Nucleus accumbens (tissue), 56 donors: ENCODE results near the gene G6PC3.

ENCODE experiments used
- DNase-seq, 56 donors: peaks; one replicate each; lab custom pipeline; 2025; lab: John Stamatoyannopoulos, UW

Gene G6PC3

DNA sequence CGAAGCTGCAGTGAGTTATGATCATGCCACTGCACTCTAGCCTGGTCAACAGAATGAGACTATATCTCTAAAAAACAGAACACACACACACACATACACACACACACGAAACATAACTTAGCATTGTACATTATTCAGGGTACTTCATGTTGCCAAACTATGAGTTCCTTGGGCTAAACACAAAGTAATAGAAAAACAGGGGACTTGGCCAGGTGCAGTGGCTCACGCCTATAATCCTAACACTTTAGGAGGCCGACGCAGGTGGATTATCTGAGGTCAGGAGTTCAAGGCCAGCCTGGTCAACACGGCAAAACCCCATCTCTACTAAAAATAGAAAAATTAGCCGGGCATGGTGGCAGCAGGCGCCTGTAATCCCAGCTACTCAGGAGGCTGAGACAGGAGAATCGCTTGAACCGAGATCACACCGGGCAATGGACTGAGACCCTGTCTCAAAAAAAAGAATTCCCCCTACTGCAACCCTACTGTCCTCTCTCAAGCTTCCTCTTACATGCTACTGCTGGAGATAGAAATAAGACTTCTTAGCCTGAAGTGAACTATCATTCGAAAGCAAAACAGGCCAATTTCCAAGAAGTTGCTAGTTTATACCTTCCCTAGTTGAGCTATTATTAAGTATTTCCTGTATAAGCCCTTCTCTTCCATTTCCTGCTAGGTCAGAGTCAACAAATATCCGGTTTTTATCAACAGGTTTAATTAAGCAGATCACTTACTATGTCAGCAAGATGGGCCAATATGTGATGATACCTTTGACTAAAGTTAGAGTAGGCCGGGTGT, 11.2 kb upstream of the G6PC3 start:
- no peak for DNase-seq

DNA sequence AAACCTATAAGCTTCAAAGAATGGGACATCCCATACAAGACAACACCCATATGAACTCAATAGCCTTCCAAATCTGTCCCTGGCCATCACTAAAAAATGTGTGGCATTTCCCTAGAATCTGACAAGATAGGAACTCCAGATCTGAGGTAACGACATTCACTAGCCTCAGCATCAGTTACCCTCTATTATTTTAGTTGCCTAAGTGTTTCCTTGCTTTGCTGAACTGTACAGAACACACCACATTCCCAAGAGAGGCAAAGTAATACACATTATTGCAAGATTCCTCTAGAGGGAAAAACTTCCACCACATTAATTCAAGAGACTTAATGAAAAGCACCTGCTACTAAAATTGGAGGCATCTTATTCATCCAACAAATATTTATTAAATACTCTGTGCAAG, 9.1 kb upstream of the G6PC3 start:
- no peak for DNase-seq

DNA sequence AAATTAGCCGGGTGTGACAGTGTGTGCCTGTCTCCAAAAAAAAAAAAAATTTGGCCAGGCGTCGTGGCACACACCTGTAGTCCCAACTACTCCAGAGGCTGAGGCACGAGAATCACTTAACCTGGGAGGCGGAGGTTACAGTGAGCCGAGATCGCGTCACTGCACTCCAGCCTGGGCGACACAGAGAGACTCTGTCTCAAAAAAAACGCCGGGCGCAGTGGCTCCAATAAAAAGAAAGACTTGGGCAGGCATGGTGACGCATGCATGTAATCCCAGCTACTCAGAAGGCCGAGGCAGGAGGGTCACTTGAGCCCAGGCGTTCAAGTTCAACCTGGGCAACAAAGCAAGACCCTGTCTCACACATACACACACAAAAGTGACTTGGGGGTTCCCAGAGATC, 7.7 kb upstream of the G6PC3 start:
- DNase-seq: no peak

DNA sequence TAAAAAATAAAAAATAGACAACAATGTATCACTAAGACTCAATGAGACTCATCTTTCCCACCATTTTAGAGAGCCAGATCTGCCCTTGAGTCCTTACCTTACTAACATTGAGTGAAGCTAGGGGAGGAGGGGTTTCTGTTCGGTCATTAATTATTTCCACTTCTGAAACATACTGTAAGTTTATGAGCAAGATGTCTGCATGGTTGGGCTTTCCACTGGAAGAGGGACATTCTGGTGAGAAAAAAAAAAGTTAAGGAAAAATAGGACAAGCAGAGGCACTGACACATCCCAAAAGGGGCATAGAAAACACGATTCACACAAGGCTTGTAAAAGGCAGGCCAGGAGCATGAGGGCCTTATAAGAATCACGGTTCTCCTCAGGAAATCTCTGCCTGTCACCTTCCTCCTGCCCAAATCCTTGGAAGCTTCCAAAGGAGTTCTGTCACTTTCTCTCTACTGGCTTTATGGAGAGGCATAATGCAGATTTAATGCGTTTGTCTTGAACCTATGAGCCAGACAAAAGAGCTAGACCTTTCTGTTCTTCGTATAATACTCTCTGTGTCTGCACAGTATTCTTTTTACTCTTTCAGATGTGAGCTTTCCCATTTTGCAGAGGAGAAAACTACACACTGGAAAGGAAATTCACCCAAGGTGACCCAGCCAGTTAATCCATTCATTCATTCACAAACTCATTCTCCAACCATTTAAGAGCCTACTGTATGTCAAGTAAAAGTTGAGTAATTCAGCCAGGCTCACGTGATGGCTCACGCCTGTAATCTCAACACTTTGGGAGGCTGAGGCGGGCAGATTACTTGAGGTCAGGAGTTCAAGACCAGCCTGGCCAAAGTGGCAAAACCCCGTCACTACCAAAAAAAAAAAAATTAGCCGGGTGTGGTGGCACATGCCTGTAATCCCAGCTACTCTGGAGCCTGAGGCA, 6.6 kb upstream of the G6PC3 start:
- DNase-seq: no peak

DNA sequence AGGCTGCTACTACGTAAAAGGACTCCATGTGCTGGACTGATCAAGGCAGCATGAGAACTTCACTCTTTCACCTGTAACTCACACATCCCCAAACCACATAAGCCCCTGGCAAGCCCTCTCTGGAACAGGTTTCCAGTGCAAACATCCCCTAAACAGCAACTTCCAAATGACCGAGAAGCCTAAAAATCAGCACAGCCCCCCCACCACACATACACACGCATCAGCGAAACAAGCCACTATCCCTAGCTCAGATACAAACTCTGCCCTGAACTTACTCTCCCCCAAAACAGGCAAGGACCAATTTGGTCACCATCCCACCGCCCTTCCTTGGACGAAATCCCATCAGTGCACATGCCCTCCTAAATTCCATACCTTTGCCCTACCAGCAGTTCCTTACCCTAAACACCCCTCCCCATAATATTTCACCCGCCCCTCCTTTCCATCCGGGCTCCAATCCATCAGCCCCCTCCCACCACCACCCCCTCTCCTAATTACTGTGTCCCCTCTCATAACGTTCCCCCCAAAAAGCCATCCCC, 4.8 kb upstream of the G6PC3 start:
- DNase-seq: no peak

DNA sequence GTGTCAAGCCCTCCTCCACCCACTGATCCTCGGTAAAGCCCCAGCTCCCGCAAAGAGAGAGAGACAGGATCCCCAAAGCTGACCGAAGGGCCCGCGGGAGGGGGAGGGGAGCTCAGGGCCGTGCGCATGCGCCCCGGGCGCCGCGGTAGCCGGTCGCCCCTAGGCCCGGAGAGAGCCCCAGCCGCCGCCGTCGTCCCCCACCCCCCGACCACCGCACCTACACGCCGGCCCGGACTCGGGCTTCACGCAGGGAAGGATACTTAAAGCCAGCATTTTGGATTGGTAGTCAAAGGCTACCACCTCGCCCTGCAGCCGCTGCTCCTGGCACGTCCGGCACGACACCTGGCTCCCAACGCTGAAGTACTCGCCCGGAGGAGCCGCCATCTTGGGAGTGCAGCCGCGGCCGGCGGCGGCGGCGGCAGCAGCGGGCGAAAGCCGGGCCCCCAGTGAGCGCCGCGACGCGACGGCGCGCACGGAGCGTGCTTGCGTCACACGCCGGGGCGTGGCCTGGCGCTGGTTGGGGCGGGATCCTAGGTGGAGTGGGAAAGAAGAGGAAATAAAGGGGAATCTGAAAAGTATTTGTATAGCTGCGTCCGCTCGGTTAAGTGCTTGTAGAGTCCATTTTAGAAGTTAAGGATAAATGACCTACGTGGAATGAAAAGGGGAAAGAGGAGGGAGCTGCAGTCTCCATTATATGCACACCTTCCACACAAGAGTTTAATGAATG, 4.2 kb upstream of the G6PC3 start, which contains the start of gene LSM12:
LSM12 (minus strand) TSS at position 468 of the 727 bp plus-strand sequence; CDS start at position 384, 84 bp downstream.
- peak in 54 of 56 donors; percentile 23 to 91 (median 75) for DNase-seq

DNA sequence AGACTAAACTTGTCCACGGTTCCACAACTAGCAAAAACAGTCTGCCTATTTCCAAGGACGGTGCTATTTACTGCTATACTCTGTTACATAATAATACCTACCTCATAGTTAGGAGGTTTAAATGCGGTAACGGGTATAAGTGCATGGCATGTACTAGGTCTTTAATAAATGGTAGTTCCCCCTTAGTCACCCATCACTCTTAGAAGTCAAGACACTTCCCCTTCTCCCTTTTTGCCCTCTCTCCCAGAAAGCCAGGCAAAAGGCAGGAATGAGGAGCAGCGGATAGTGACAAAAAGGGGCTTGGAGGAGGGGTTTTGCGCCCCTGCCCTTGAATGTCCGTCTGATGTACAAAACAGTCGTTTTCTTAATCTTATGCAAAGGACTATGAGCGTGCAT, 3.0 kb upstream of the G6PC3 start:
- DNase-seq: no peak

DNA sequence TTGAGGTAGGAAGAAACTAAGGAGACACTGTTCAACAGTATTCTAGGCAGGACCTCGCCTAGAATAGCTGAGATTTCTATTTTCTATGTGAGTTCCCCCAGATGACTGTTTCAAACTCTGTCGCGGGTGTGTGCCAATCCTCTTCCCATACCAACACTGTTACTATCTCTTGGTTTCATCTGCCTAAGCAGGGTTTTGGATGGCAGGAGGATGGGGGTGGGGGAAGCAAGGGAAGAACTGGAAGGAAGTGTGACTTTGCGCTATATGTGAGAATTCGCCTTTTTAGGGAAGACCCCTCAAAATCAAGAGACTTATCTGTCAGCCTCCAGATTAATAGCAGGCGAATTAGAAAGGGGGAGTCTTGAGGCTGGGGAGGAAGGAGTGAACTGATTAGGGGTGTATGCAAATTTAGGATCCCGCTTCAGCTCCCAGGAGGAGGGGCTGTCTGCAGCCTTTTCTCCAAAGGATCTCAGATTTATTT, 521 bp upstream of the G6PC3 start:
- peak in 17 of 56 donors; percentile 9 to 58 (median 28) for DNase-seq

DNA sequence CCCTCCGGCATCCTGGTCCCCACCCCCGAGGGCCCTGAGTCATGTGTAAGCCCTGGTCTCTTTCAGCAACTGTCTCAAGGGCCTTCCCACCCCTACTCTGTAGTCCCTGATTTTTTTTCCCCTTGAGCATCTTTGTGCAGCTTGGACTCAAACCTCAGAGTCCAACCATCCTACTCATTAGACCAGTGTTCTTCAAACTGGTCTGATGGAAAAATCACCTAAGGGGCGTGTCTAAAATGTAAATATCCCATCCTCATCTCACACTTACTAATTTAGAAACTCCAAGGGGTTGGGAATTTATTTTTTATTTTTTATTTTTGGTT, 624 bp downstream of the G6PC3 start:
- DNase-seq: peak in 1 of 56 donors; percentile 51

DNA sequence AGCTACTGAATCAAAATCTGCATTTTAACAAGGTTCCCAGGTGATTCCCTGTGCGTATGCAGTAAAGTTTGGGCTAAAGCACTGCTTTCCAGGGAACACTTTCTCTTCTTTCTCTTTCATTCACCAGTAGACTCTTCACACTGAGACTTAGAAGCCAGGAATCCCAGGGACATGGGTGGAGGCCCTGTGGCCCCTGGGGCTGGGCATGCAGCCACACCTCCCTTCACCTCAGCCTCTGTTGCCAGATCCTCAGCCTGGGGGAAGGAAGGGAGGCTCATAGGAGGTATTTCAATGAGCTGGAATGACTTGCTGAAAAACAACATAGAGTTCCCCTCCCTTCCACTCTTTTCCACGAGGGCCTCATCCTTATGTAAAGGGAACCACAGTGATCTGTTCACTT, 1.2 kb downstream of the G6PC3 start:
- DNase-seq: no peak

DNA sequence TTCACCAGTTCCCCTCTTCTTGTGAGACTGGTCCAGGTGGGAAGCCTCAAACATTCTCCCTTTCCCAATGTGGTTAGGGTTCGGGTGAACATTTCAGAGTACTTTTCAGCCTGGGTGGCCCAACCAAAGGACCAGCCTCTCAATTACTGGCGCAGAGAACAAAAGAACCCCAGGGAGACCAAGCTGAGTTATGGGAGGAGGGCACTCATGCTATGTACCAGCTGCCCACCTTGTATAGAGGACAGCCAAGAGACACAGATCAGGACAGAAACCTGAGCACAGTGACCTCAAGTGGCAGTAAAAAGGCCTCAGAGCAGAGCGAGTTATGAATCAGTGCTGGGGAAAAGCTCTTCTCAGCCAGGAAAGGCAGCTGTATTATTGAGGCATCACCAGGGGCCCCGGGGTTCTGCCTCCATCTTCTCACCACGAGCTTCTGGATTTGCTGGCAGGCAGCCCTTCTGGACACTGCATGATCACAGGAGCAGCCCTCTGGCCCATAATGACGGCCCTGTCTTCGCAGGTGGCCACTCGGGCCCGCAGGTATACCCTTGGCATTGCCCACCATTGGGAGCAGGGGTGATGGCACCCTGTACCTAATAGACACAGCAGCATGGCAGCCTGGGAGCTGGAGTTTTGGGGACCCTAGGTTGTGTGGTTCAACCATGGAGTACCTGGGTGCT, 3.8 kb downstream of the G6PC3 start:
- DNase-seq: no peak

DNA sequence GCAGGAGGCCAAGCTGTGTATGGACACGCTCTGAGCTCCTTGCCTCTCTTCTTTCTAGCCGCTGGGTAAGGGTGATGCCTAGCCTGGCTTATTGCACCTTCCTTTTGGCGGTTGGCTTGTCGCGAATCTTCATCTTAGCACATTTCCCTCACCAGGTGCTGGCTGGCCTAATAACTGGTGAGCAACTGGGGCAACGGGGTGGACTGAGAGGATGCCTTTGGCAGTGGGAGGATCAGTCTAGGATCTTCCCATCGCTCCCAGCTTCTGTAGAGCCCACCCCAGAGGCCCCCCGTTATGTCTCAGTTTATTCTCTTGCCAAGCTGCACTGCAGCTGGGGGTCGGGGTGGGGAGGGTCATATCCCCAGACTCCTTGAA, 4.4 kb downstream of the G6PC3 start:
- DNase-seq: no peak

DNA sequence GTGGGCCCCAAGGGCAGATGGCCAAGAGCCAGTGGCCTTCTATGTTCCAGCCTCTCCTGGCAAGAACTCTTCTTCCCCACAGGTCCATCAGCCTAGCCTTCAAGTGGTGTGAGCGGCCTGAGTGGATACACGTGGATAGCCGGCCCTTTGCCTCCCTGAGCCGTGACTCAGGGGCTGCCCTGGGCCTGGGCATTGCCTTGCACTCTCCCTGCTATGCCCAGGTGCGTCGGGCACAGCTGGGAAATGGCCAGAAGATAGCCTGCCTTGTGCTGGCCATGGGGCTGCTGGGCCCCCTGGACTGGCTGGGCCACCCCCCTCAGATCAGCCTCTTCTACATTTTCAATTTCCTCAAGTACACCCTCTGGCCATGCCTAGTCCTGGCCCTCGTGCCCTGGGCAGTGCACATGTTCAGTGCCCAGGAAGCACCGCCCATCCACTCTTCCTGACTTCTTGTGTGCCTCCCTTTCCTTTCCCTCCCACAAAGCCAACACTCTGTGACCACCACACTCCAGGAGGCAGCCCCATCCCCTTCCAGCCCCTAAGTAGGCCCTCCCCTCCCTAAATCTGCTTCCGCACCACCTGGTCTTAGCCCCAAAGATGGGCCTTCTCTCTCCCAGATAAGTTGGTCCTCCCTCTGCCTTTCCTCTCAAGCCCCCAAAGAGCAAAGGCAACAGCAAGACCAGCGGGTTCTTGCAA, 5.2 kb downstream of the G6PC3 start:
- DNase-seq: no peak

DNA sequence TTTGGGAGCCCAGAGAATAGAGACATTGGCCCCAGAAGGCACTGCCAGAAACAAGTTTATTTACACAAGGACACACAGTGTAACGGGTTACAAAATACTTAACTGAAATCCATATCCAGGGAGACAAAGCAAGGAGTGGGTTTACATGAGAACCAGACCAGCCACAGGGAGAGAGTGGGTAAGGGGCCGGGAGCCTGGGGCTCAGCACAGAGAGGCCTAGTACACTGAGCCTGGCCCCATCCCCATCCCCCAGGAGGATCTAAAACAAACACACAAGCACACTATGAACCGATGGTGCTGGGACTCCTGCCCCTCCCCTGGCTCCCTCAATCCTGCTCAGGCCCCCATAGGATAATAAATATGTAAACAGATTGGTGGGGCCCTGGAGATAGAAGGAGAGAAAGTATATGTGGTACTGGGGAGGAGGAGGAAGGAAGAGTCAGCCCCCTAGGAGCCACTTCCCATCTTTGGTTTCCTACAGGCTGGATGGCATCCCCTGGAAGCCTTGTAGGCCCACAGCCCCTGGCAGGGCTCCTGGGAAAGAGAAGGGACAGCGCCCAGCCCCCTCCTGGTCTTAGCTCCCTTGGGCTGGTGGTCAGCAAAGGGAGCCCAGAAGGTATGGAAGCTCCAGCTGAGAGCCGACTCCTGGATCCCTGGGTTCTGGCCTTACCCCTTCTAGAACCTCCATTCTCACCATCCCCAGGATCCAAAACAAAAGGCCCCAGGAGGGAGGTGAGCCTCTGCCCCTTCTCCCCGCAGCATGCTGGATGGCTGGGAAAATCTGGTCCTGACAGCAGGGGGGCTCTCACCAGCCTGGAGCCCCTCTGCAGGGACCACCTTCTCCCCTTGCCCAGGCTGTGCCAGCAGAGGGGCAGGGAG, 6.4 kb downstream of the G6PC3 start:
- DNase-seq: no peak

DNA sequence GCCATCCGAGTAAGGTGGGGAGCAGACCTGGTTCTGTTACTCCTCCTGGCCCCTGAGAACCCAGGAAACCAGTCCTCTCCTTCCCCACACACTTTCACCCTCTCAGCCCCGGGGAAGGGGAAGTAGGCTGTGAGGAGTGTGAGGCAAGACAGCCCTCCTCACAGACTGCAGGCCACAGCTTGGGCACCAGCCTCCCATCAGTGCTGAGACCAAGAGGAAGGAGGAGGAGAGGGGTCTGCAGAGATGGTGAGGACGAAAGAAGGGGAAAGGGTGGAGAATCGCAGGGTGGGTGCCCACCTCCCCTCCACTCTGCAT, 7.0 kb downstream of the G6PC3 start:
- no peak for DNase-seq

DNA sequence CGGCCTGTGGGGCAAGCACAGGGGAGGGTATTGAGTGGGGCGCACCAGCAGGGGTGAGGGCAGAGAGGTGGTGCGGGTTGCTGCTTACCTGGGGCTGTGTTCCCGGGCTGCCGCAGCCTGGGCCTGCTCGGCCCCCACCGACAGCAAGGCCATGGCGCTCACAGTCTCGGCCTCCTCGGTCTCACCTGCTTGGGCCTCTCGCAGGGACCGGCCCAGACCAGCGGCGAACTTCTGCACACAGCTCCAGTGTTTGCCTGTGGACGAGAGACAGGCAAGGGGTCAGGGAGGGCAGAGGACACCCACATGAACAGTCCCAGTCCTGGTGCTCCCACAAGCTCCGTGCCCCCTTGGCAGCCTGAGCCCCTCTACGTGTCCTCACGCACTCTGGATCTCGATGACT, 7.9 kb downstream of the G6PC3 start:
- DNase-seq: no peak

DNA sequence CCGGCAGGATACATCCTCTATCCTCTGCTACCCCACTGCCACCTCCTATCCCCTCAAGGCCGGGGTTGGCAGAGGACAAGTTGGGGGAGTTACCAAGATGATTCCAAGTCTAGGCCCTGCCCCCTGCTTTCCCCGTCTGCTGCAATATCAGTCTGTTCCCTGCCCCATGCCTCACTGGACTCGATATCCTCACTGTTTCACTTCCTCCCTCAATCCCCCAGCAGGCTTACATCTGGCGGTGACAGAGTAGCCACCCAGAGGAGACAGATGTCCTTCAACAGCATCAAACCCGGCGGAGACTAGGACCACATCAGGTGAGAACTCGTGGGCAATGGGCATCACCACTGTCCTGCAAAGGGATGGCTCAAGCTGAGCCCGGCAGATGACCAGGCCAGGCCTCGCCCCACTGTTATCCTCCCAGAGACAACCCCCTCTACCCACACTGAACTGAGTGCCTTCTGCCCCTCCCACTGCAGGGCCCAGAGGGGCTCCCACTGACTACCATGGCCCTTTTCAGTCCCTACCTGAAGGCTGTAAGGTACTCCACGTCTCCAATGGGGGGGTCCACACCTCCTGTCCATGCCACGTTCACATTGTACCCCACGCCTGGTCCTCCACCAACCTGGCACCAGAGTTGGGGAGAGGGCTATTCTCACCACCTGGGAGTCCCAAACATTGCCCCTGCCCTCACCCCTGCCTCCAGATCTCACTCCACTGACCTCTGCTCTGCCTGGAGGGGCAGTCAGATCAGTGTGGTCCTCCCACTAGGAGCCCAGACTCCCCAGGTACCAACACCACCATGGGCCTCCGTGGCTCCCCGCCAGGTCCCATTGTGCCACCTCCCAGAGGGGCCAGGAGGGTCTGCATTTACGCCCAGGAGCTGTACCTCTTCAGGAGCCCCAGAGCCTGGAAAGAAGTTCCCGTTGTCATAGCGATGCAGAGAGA, 9.6 kb downstream of the G6PC3 start:
- DNase-seq: no peak
